Neuron (in vitro differentiated cells): ENCODE results near the gene CDYL2.

ENCODE experiments used
- H2AFZ ChIP-seq: one replicate; pipeline ENCODE4 v1.6.1; 2013; ENCODE audit warnings: low read depth, mild to moderate bottlenecking, inconsistent platforms, low read length, moderate library complexity
- H3K27me3 ChIP-seq: one replicate; pipeline ENCODE4 v1.6.1; 2013; ENCODE audit warnings: low read length; ENCODE audit not compliant: insufficient read depth
- H3K36me3 ChIP-seq: one replicate; pipeline ENCODE4 v1.6.1; 2013; ENCODE audit warnings: low read length; ENCODE audit not compliant: insufficient read depth
- H3K4me1 ChIP-seq: one replicate; pipeline ENCODE4 v1.6.1; 2013; ENCODE audit warnings: low read length; ENCODE audit not compliant: insufficient read depth
- H3K4me3 ChIP-seq: 2 replicates; pipeline ENCODE4 v1.5.1; 2013; ENCODE audit warnings: mild to moderate bottlenecking, low read length, moderate library complexity
- H3K9me3 ChIP-seq: one replicate; pipeline ENCODE4 v1.6.1; 2013; ENCODE audit warnings: low read length

The CDYL2 gene

GRCh38 chr16:80612461-80613017 is 191.9 kb downstream of the CDYL2 start:
- Histone ChIP-seq H2AFZ (no peak overlapping the region), H3K36me3 (no peaks in the 10 kb centered on the region), H3K9me3 (no peaks in the 10 kb centered on the region), H3K4me3 (no peak overlapping the region), H3K4me1 (no peaks in the 10 kb centered on the region), H3K27me3 (no peaks in the 10 kb centered on the region)

GRCh38 chr16:80611930-80612327 is 192.5 kb downstream of the CDYL2 start:
- Histone ChIP-seq H3K27me3 (no peaks in the 10 kb centered on the region), H2AFZ (no peak overlapping the region), H3K4me3 (no peak overlapping the region)

GRCh38 chr16:80611171-80611929 is 193.0 kb downstream of the CDYL2 start:
- H3K27me3 ChIP-seq: no peaks in the 10 kb centered on the region
- no peaks in the 10 kb centered on the region for H3K4me1 ChIP-seq
- no peaks in the 10 kb centered on the region for H3K9me3 ChIP-seq
- no peak overlapping the region for H3K4me3 ChIP-seq
- H2AFZ ChIP-seq: no peak overlapping the region
- H3K36me3 ChIP-seq: no peaks in the 10 kb centered on the region

More at GRCh38 chr16:80611930-80612327, 192.5 kb downstream of the CDYL2 start:
- Histone ChIP-seq H3K36me3 (no peaks in the 10 kb centered on the region), H3K4me1 (no peaks in the 10 kb centered on the region), H3K9me3 (no peaks in the 10 kb centered on the region)

- H3K9me3 ChIP-seq: no peaks in the 10 kb centered on the region
- H2AFZ ChIP-seq: no peak overlapping the region
- no peaks in the 10 kb centered on the region for H3K27me3 ChIP-seq
- H3K4me1 ChIP-seq: no peaks in the 10 kb centered on the region
- H3K4me3 ChIP-seq: no peak overlapping the region
- H3K36me3 ChIP-seq: no peaks in the 10 kb centered on the region
Observed at GRCh38 chr16:80610481-80611156, 193.8 kb downstream of the CDYL2 start.

- Histone ChIP-seq H3K4me3 (no peak overlapping the region), H2AFZ (no peak overlapping the region), H3K36me3 (no peaks in the 10 kb centered on the region), H3K27me3 (no peaks in the 10 kb centered on the region), H3K9me3 (no peaks in the 10 kb centered on the region), H3K4me1 (no peaks in the 10 kb centered on the region)
Observed at GRCh38 chr16:80608946-80609345, 195.5 kb downstream of the CDYL2 start.

GRCh38 chr16:80607204-80607603 is 197.2 kb downstream of the CDYL2 start:
- Histone ChIP-seq H3K4me1 (no peaks in the 10 kb centered on the region), H3K36me3 (no peaks in the 10 kb centered on the region), H2AFZ (no peak overlapping the region), H3K27me3 (no peaks in the 10 kb centered on the region), H3K9me3 (no peaks in the 10 kb centered on the region), H3K4me3 (no peak overlapping the region)

GRCh38 chr16:80606221-80606766 is 198.1 kb downstream of the CDYL2 start:
- H3K4me3 ChIP-seq: no peak overlapping the region
- H3K4me1 ChIP-seq: no peaks in the 10 kb centered on the region
- H3K36me3 ChIP-seq: no peaks in the 10 kb centered on the region
- no peaks in the 10 kb centered on the region for H3K27me3 ChIP-seq
- H3K9me3 ChIP-seq: no peaks in the 10 kb centered on the region
- no peak overlapping the region for H2AFZ ChIP-seq

GRCh38 chr16:80604600-80605355 is 199.6 kb downstream of the CDYL2 start:
- Histone ChIP-seq H3K9me3 (no peaks in the 10 kb centered on the region), H2AFZ (no peak overlapping the region), H3K27me3 (no peaks in the 10 kb centered on the region), H3K4me3 (no peak overlapping the region), H3K4me1 (no peaks in the 10 kb centered on the region), H3K36me3 (no peaks in the 10 kb centered on the region)

- Histone ChIP-seq H3K9me3 (no peaks in the 10 kb centered on the region), H3K27me3 (no peaks in the 10 kb centered on the region), H3K4me3 (no peak overlapping the region), H3K36me3 (no peaks in the 10 kb centered on the region), H3K4me1 (no peaks in the 10 kb centered on the region), H2AFZ (no peak overlapping the region)
Observed at GRCh38 chr16:80602894-80603293, 201.5 kb downstream of the CDYL2 start.

GRCh38 chr16:80601182-80601581 is 203.2 kb downstream of the CDYL2 start:
- no peaks in the 10 kb centered on the region for H3K27me3 ChIP-seq
- no peaks in the 10 kb centered on the region for H3K36me3 ChIP-seq
- no peaks in the 10 kb centered on the region for H3K9me3 ChIP-seq
- no peaks in the 10 kb centered on the region for H3K4me1 ChIP-seq
- no peak overlapping the region for H3K4me3 ChIP-seq
- H2AFZ ChIP-seq: no peak overlapping the region

- no peaks in the 10 kb centered on the region for H3K9me3 ChIP-seq
- H2AFZ ChIP-seq: no peak overlapping the region
- H3K27me3 ChIP-seq: no peaks in the 10 kb centered on the region
- no peak overlapping the region for H3K4me3 ChIP-seq
- no peaks in the 10 kb centered on the region for H3K36me3 ChIP-seq
- H3K4me1 ChIP-seq: no peaks in the 10 kb centered on the region
Observed at GRCh38 chr16:80599466-80599865, 204.9 kb downstream of the CDYL2 start.

GRCh38 chr16:80596507-80597207 is 207.7 kb downstream of the CDYL2 start:
- Histone ChIP-seq H3K27me3 (no peaks in the 10 kb centered on the region), H3K4me3 (no peak overlapping the region), H3K4me1 (no peaks in the 10 kb centered on the region), H3K9me3 (no peaks in the 10 kb centered on the region), H3K36me3 (no peaks in the 10 kb centered on the region), H2AFZ (no peak overlapping the region)
